ENCODE measurements around the gene SHISA5. TPM values are rescaled to one million over a fixed set of nuclear protein-coding genes. Genes with fewer than 3 reads are reported as not detected.

SHISA5 gene
- total RNA-seq, 1 donor from 2014 or later, result 333 TPM

GRCh38 chr3:48536116-48536515 is 32.1 kb upstream of the SHISA5 start:
- H3K27me3 ChIP-seq (ENCODE audit: insufficient read depth, low read length), result no peaks in the 10 kb centered on the region
- FAIRE-seq, result no peak

GRCh38 chr3:48535578-48535977 is 31.6 kb upstream of the SHISA5 start:
- DNase-seq (ENCODE audit: low read depth) (no peak), FAIRE-seq (no peak)
- Histone ChIP-seq H3K9ac (ENCODE audit: low read length) (no peak overlapping the region), H3K27me3 (ENCODE audit: insufficient read depth, low read length) (no peaks in the 10 kb centered on the region), H3K36me3 (ENCODE audit: insufficient read depth, low read length) (peaks cover 13% of the 10 kb centered on the region), H3K4me2 (ENCODE audit: low read length) (no peak overlapping the region), H3K4me3 (ENCODE audit: insufficient read depth, low read depth, low read length) (no peak overlapping the region), H4K20me1 (ENCODE audit: insufficient read depth, low read length) (no peaks in the 10 kb centered on the region), H2AFZ (ENCODE audit: low read depth, low read length) (no peak overlapping the region), H3K9me3 (ENCODE audit: insufficient read depth, low read depth, low read length) (no peaks in the 10 kb centered on the region), H3K79me2 (ENCODE audit: insufficient read depth, low read length) (no peaks in the 10 kb centered on the region), H3K27ac (ENCODE audit: low read depth, low read length) (no peak overlapping the region), H3K4me1 (ENCODE audit: insufficient read depth, low read length) (no peaks in the 10 kb centered on the region)
- Mint-ChIP-seq H3K4me3 (ENCODE audit: unreplicated experiment) (no peak overlapping the region), H3K4me1 (ENCODE audit: low read depth, unreplicated experiment) (no peaks in the 10 kb centered on the region), H3K27ac (ENCODE audit: unreplicated experiment) (no peak overlapping the region), H3K9me3 (ENCODE audit: unreplicated experiment) (no peaks in the 10 kb centered on the region), H3K36me3 (ENCODE audit: low read depth, unreplicated experiment) (peaks cover 48% of the 10 kb centered on the region), H3K27me3 (ENCODE audit: low read depth, unreplicated experiment) (no peaks in the 10 kb centered on the region)
- no peak for TF ChIP-seq CTCF (IDR thresholded peaks at IDR 0.05; ENCODE audit: insufficient read depth, low read depth, low read length)
- no peak for TF ChIP-seq EZH2 (IDR thresholded peaks at IDR 0.05; ENCODE audit: insufficient read depth, low read length)

More at GRCh38 chr3:48536116-48536515, 32.1 kb upstream of the SHISA5 start:
- Histone ChIP-seq H3K4me1 (ENCODE audit: insufficient read depth, low read length) (no peaks in the 10 kb centered on the region), H3K4me3 (ENCODE audit: insufficient read depth, low read depth, low read length) (no peak overlapping the region), H2AFZ (ENCODE audit: low read depth, low read length) (no peak overlapping the region), H3K36me3 (ENCODE audit: insufficient read depth, low read length) (peaks cover 13% of the 10 kb centered on the region), H3K79me2 (ENCODE audit: insufficient read depth, low read length) (no peaks in the 10 kb centered on the region), H3K9me3 (ENCODE audit: insufficient read depth, low read depth, low read length) (no peaks in the 10 kb centered on the region), H4K20me1 (ENCODE audit: insufficient read depth, low read length) (no peaks in the 10 kb centered on the region), H3K9ac (ENCODE audit: low read length) (no peak overlapping the region), H3K4me2 (ENCODE audit: low read length) (no peak overlapping the region), H3K27ac (ENCODE audit: low read depth, low read length) (no peak overlapping the region)
- DNase-seq (ENCODE audit: low read depth), result no peak
- no peaks in the 10 kb centered on the region for H3K4me1 Mint-ChIP-seq (ENCODE audit: low read depth, unreplicated experiment)
- no peak overlapping the region for H3K4me3 Mint-ChIP-seq (ENCODE audit: unreplicated experiment)
- no peak overlapping the region for H3K27ac Mint-ChIP-seq (ENCODE audit: unreplicated experiment)
- TF ChIP-seq CTCF (IDR thresholded peaks at IDR 0.05; ENCODE audit: insufficient read depth, low read depth, low read length) (no peak), EZH2 (IDR thresholded peaks at IDR 0.05; ENCODE audit: insufficient read depth, low read length) (no peak)
- H3K9me3 Mint-ChIP-seq (ENCODE audit: unreplicated experiment), result no peaks in the 10 kb centered on the region
- no peaks in the 10 kb centered on the region for H3K27me3 Mint-ChIP-seq (ENCODE audit: low read depth, unreplicated experiment)
- H3K36me3 Mint-ChIP-seq (ENCODE audit: low read depth, unreplicated experiment), result peaks cover 48% of the 10 kb centered on the region

- Histone ChIP-seq H3K36me3 (ENCODE audit: insufficient read depth, low read length) (peaks cover 19% of the 10 kb centered on the region), H3K9ac (ENCODE audit: low read length) (no peak overlapping the region), H3K4me3 (ENCODE audit: insufficient read depth, low read depth, low read length) (no peak overlapping the region), H3K27ac (ENCODE audit: low read depth, low read length) (no peak overlapping the region), H3K9me3 (ENCODE audit: insufficient read depth, low read depth, low read length) (no peaks in the 10 kb centered on the region), H3K79me2 (ENCODE audit: insufficient read depth, low read length) (no peaks in the 10 kb centered on the region), H3K27me3 (ENCODE audit: insufficient read depth, low read length) (no peaks in the 10 kb centered on the region), H4K20me1 (ENCODE audit: insufficient read depth, low read length) (no peaks in the 10 kb centered on the region), H2AFZ (ENCODE audit: low read depth, low read length) (no peak overlapping the region), H3K4me2 (ENCODE audit: low read length) (no peak overlapping the region), H3K4me1 (ENCODE audit: insufficient read depth, low read length) (no peaks in the 10 kb centered on the region)
- Mint-ChIP-seq H3K27me3 (ENCODE audit: low read depth, unreplicated experiment) (no peaks in the 10 kb centered on the region), H3K27ac (ENCODE audit: unreplicated experiment) (no peak overlapping the region), H3K4me3 (ENCODE audit: unreplicated experiment) (no peak overlapping the region), H3K9me3 (ENCODE audit: unreplicated experiment) (no peaks in the 10 kb centered on the region), H3K36me3 (ENCODE audit: low read depth, unreplicated experiment) (peaks cover 37% of the 10 kb centered on the region), H3K4me1 (ENCODE audit: low read depth, unreplicated experiment) (no peaks in the 10 kb centered on the region)
- FAIRE-seq (no peak), DNase-seq (ENCODE audit: low read depth) (no peak)
- TF ChIP-seq CTCF (IDR thresholded peaks at IDR 0.05; ENCODE audit: insufficient read depth, low read depth, low read length) (no peak), EZH2 (IDR thresholded peaks at IDR 0.05; ENCODE audit: insufficient read depth, low read length) (no peak)
Measured at GRCh38 chr3:48532977-48533337, 29.0 kb upstream of the SHISA5 start.

Measured in astrocyte (in vitro differentiated cells and primary cell).